Thyroid gland (tissue), 4 donors: Measurements from ENCODE around the gene LIN7A.

ENCODE experiments used
- CTCF ChIP-seq, 6 experiments: fragments of 200-600 bp in 3 of 6; fragments of 450-650 bp in 3 of 6; sonication (generic) in 3 of 6; IDR thresholded peaks; one replicate each; pipeline ENCODE4 v1.5.1; 2016 to 2019; ENCODE audit warnings: antibody characterized with exemption in 6 of 6, mild to moderate bottlenecking in 2 of 6, inconsistent platforms in 1 of 6, moderate library complexity in 1 of 6
- POLR2A ChIP-seq, 2 donors: fragments of 450-650 bp; IDR thresholded peaks; one replicate each; pipeline ENCODE4 v1.6.1; 2017; ENCODE audit warnings: antibody characterized with exemption in 2 of 2, mild to moderate bottlenecking in 2 of 2, moderate library complexity in 1 of 2

- TF ChIP-seq CTCF (IDR thresholded peaks at IDR 0.05) (no peak), POLR2A (IDR thresholded peaks at IDR 0.05) (no peak)
Measured at GRCh38 chr12:80860928-80861327, 76.8 kb downstream of the LIN7A start.
